AG04449 (cell line): ENCODE results near the gene EHHADH.

Experiments
- CTCF ChIA-PET: fragments of 350-600 bp; formaldehyde crosslinking; extraction: SDS; loops from one replicate; lab custom pipeline; 2021; ENCODE audit warnings: antibody characterized with exemption; lab: Yijun Ruan, JAX
- POLR2A ChIA-PET: fragments of 400-600, 350-600 bp; formaldehyde crosslinking; extraction: SDS; loops from one replicate; lab custom pipeline; 2020; ENCODE audit warnings: antibody characterized with exemption, inconsistent platforms; lab: Yijun Ruan, JAX
- DNase-seq: peaks from one replicate; pipeline ENCODE4 v3.0.0-alpha.2; 2010; ENCODE audit warnings: low read depth, low spot score
- H3K4me3 ChIP-seq: 2 replicates; pipeline ENCODE4 v1.5.1; 2011; ENCODE audit warnings: low read depth, mild to moderate bottlenecking, control low read depth, low read length
- CTCF ChIP-seq: IDR thresholded peaks from one replicate; pipeline ENCODE4 v1.5.1; 2011; ENCODE audit warnings: mild to moderate bottlenecking, moderate library complexity, low read length, control low read depth, inconsistent platforms; ENCODE audit not compliant: insufficient read depth; ENCODE audit errors: missing control alignments

EHHADH gene

GRCh38 chr3:185199206-185199605, 54.6 kb downstream of the EHHADH start:
- ChIA-PET CTCF (interaction anchor here (1.0 to 1.2 kb wide), 3 partner anchors 20 to 23 kb away, joined by 3 to 7 read pairs (median 4); no protein-coding TSS in a partner anchor), POLR2A (no interaction called here)
- no peak for DNase-seq
- no peak overlapping the region for H3K4me3 ChIP-seq
- no peak for TF ChIP-seq CTCF

- no peak overlapping the region for H3K4me3 ChIP-seq
- POLR2A ChIA-PET = no interaction called here
- CTCF ChIA-PET = no interaction called here
- no peak for TF ChIP-seq CTCF
- no peak for DNase-seq
Observed at GRCh38 chr3:185197068-185197467, 56.8 kb downstream of the EHHADH start.

GRCh38 chr3:185195652-185196051, 58.2 kb downstream of the EHHADH start:
- no peak for TF ChIP-seq CTCF
- CTCF ChIA-PET = interaction anchor here (0.7 to 1.7 kb wide), 4 partner anchors 17 to 296 kb away, joined by 3 to 7 read pairs (median 3); no protein-coding TSS in a partner anchor
- no peak overlapping the region for H3K4me3 ChIP-seq
- DNase-seq = no peak
- POLR2A ChIA-PET = no interaction called here

GRCh38 chr3:185188816-185189215, 65.0 kb downstream of the EHHADH start:
- POLR2A ChIA-PET = no interaction called here
- H3K4me3 ChIP-seq = no peak overlapping the region
- no peak for TF ChIP-seq CTCF
- no peak for DNase-seq
- CTCF ChIA-PET = interaction anchor here (0.6 to 1.7 kb wide), 4 partner anchors 11 to 104 kb away, joined by 3 to 7 read pairs (median 4); no protein-coding TSS in a partner anchor

- CTCF ChIA-PET = interaction anchor here (0.6 to 2.1 kb wide), 4 partner anchors 9 to 25 kb away, joined by 4 to 7 read pairs (median 5); no protein-coding TSS in a partner anchor
- no peak for TF ChIP-seq CTCF
- POLR2A ChIA-PET = no interaction called here
- no peak overlapping the region for H3K4me3 ChIP-seq
- DNase-seq = no peak
Observed at GRCh38 chr3:185187391-185187790, 66.5 kb downstream of the EHHADH start.

GRCh38 chr3:185176750-185177359, 77.0 kb downstream of the EHHADH start:
- peak; percentile 27 for TF ChIP-seq CTCF
- CTCF ChIA-PET = interaction anchor here (0.7 to 3.8 kb wide), 41 partner anchors 8 to 376 kb away, joined by 3 to 36 read pairs (median 4); partner anchors contain the start of gene C3orf70
- no peak overlapping the region for H3K4me3 ChIP-seq
- no peak for DNase-seq
- POLR2A ChIA-PET = no interaction called here
